ENCODE measurements around the gene EHD1.

The EHD1 gene

GRCh38 chr11:64881476-64881875 lies 3.1 kb upstream of the EHD1 start:
- no peak for TF ChIP-seq BHLHE40 (IDR thresholded peaks at IDR 0.05; ENCODE audit: borderline replicate concordance)
- TF ChIP-seq NFRKB (IDR thresholded peaks at IDR 0.05): no peak
- no peak for TF ChIP-seq FOXA1 (IDR thresholded peaks at IDR 0.05)
- TF ChIP-seq ELF4 (IDR thresholded peaks at IDR 0.05): no peak
- TF ChIP-seq FOXM1 (IDR thresholded peaks at IDR 0.05; ENCODE audit: borderline replicate concordance): no peak
- no peak for TF ChIP-seq HDGF (IDR thresholded peaks at IDR 0.05; ENCODE audit: borderline replicate concordance)
- TF ChIP-seq LEF1 (IDR thresholded peaks at IDR 0.05; ENCODE audit: borderline replicate concordance): no peak
- TF ChIP-seq ARNT (IDR thresholded peaks at IDR 0.05): no peak
- no peak for TF ChIP-seq SUZ12 (IDR thresholded peaks at IDR 0.05)
- no peak for TF ChIP-seq ZNF384 (IDR thresholded peaks at IDR 0.05)
- no peak for TF ChIP-seq PKNOX1 (IDR thresholded peaks at IDR 0.05)
- TF ChIP-seq FOXK2 (IDR thresholded peaks at IDR 0.05): no peak
- TF ChIP-seq TARDBP (IDR thresholded peaks at IDR 0.05): no peak
- TF ChIP-seq L3MBTL2 (conservative IDR thresholded peaks at IDR 0.05): no peak
- ChIA-PET CTCF (interaction anchor here (0.6 to 1.2 kb wide), 2 partner anchors 9 to 60 kb away, joined by 3 read pairs; no protein-coding TSS in a partner anchor), POLR2A (no interaction called here)
- DNase-seq (ENCODE audit: extremely low spot score): no peak

- ChIA-PET POLR2A (interaction anchor here (0.6 to 0.8 kb wide), 2 partner anchors 11 to 239 kb away, joined by 3 read pairs; no protein-coding TSS in a partner anchor), CTCF (interaction anchor here (0.6 kb wide), 1 partner anchor 11 kb away, joined by 3 read pairs; no protein-coding TSS in a partner anchor)
- TF ChIP-seq PKNOX1 (IDR thresholded peaks at IDR 0.05): no peak
- no peak for TF ChIP-seq TARDBP (IDR thresholded peaks at IDR 0.05)
- no peak for TF ChIP-seq NFRKB (IDR thresholded peaks at IDR 0.05)
- TF ChIP-seq ZNF384 (IDR thresholded peaks at IDR 0.05): no peak
- no peak for TF ChIP-seq BHLHE40 (IDR thresholded peaks at IDR 0.05; ENCODE audit: borderline replicate concordance)
- TF ChIP-seq ELF4 (IDR thresholded peaks at IDR 0.05): no peak
- no peak for TF ChIP-seq SP1 (IDR thresholded peaks at IDR 0.05)
- TF ChIP-seq FOXA1 (IDR thresholded peaks at IDR 0.05): no peak
- TF ChIP-seq HDGF (IDR thresholded peaks at IDR 0.05; ENCODE audit: borderline replicate concordance): no peak
- TF ChIP-seq SUZ12 (IDR thresholded peaks at IDR 0.05): no peak
- TF ChIP-seq LEF1 (IDR thresholded peaks at IDR 0.05; ENCODE audit: borderline replicate concordance): no peak
- no peak for TF ChIP-seq L3MBTL2 (conservative IDR thresholded peaks at IDR 0.05)
- no peak for TF ChIP-seq FOXM1 (IDR thresholded peaks at IDR 0.05; ENCODE audit: borderline replicate concordance)
- TF ChIP-seq FOXK2 (IDR thresholded peaks at IDR 0.05): no peak
- DNase-seq (ENCODE audit: extremely low spot score): no peak
Observed at GRCh38 chr11:64880240-64881001, 2.0 kb upstream of the EHD1 start.

- POLR2A ChIA-PET: interaction anchor here (5.0 kb wide), 1 partner anchor 15 kb away, joined by 26 read pairs; no protein-coding TSS in a partner anchor
- no peak for DNase-seq (ENCODE audit: extremely low spot score)
Observed at GRCh38 chr11:64879244-64879900, 951 bp upstream of the EHD1 start.

GRCh38 chr11:64878223-64878493 lies 263 bp downstream of the EHD1 start:
- ChIA-PET CTCF (interaction anchor here (0.7 to 2.5 kb wide), 5 partner anchors 9 to 67 kb away, joined by 3 to 13 read pairs (median 4); no protein-coding TSS in a partner anchor), POLR2A (interaction anchor here (2.3 to 5.0 kb wide), 2 partner anchors 9 to 13 kb away, joined by 14 to 26 read pairs; no protein-coding TSS in a partner anchor)
- TF ChIP-seq SUZ12 (IDR thresholded peaks at IDR 0.05): no peak
- peak; percentile 57 for TF ChIP-seq L3MBTL2 (conservative IDR thresholded peaks at IDR 0.05)
- DNase-seq (ENCODE audit: extremely low spot score): no peak

More at GRCh38 chr11:64879244-64879900, 951 bp upstream of the EHD1 start:
- CTCF ChIA-PET: interaction anchor here (0.6 to 2.5 kb wide), 3 partner anchors 9 to 231 kb away, joined by 4 to 7 read pairs (median 4); no protein-coding TSS in a partner anchor
- TF ChIP-seq SP1 (IDR thresholded peaks at IDR 0.05) (no peak), CTBP1 (IDR thresholded peaks at IDR 0.05; ENCODE audit: borderline replicate concordance) (no peak), FOXM1 (IDR thresholded peaks at IDR 0.05; ENCODE audit: borderline replicate concordance) (no peak), BHLHE40 (IDR thresholded peaks at IDR 0.05; ENCODE audit: borderline replicate concordance) (no peak), ELF4 (IDR thresholded peaks at IDR 0.05) (no peak), L3MBTL2 (conservative IDR thresholded peaks at IDR 0.05) (no peak), FOXA1 (IDR thresholded peaks at IDR 0.05) (no peak), FOXK2 (IDR thresholded peaks at IDR 0.05) (no peak), HDGF (IDR thresholded peaks at IDR 0.05; ENCODE audit: borderline replicate concordance) (no peak), NFRKB (IDR thresholded peaks at IDR 0.05) (no peak), TARDBP (IDR thresholded peaks at IDR 0.05) (no peak), PKNOX1 (IDR thresholded peaks at IDR 0.05) (no peak), SUZ12 (IDR thresholded peaks at IDR 0.05) (no peak), ARNT (IDR thresholded peaks at IDR 0.05) (no peak), ZNF384 (IDR thresholded peaks at IDR 0.05) (no peak), LEF1 (IDR thresholded peaks at IDR 0.05; ENCODE audit: borderline replicate concordance) (no peak)

- ChIA-PET CTCF (interaction anchor here (0.7 to 2.5 kb wide), 6 partner anchors 8 to 67 kb away, joined by 3 to 13 read pairs (median 4); no protein-coding TSS in a partner anchor), POLR2A (interaction anchor here (0.9 to 5.0 kb wide), 4 partner anchors 9 to 13 kb away, joined by 3 to 26 read pairs (median 8); no protein-coding TSS in a partner anchor)
- no peak for TF ChIP-seq FOXA1 (IDR thresholded peaks at IDR 0.05)
- no peak for DNase-seq (ENCODE audit: extremely low spot score)
Observed at GRCh38 chr11:64877390-64878222, 815 bp downstream of the EHD1 start.

Data from HEK293T (cell line).